Panc1 (cell line): ENCODE results near the gene SBK1. TPM values are rescaled to one million over a fixed set of nuclear protein-coding genes. Genes with fewer than 3 reads are reported as not detected.

Source experiments
- ATAC-seq: fragments of 200-7000 bp; cut with Tn5 transposase; 2 replicates; pipeline ENCODE4 v1.9.1; 2020; ENCODE audit warnings: mild to moderate bottlenecking, moderate library complexity
- BruUV-seq: library from RNA; stranded (reverse); fragments of 400-500 nt; replicated peaks from 2 replicates; lab custom pipeline; 2021; lab: Mats Ljungman, UMichigan
- CTCF ChIA-PET: fragments of 300-600 bp; sonication (Branson Sonifier 250); formaldehyde crosslinking; loops from one replicate; lab custom pipeline; 2022; ENCODE audit warnings: antibody characterized with exemption; lab: Charles Lee
- POLR2A ChIA-PET: fragments of 300-600 bp; sonication (Branson Sonifier 250); formaldehyde crosslinking; loops from one replicate; lab custom pipeline; 2022; ENCODE audit warnings: antibody characterized with exemption; lab: Charles Lee
- DNase-seq: peaks from one replicate; pipeline ENCODE4 v3.0.0-alpha.2; 2010; ENCODE audit warnings: low read depth, low spot score
- H3K27ac ChIP-seq: 2 replicates; pipeline ENCODE4 v1.5.1; 2011; ENCODE audit warnings: mild to moderate bottlenecking, low read length, inconsistent platforms
- H3K27me3 ChIP-seq: fragments of 200-500 bp; sonication (Bioruptor generic); 2 replicates; pipeline ENCODE4 v1.6.0; 2014; ENCODE audit warnings: low read length, inconsistent platforms; ENCODE audit not compliant: control insufficient read depth, insufficient read depth
- H3K36me3 ChIP-seq: fragments of 200-500 bp; sonication (Bioruptor generic); 2 replicates; pipeline ENCODE4 v1.5.1; 2014; ENCODE audit warnings: inconsistent platforms, mild to moderate bottlenecking, low read length, moderate library complexity; ENCODE audit not compliant: control insufficient read depth, insufficient read depth
- H3K4me1 ChIP-seq: 2 replicates; pipeline ENCODE4 v1.5.1; 2011; ENCODE audit warnings: inconsistent platforms, mild to moderate bottlenecking, low read length, moderate library complexity; ENCODE audit not compliant: control insufficient read depth, insufficient read depth
- H3K4me3 ChIP-seq, 2 experiments: 2 replicates each; pipeline ENCODE4 v1.5.1; 2011 to 2012; ENCODE audit warnings: low read depth in 2 of 2, low read length in 2 of 2, mild to moderate bottlenecking in 2 of 2, inconsistent platforms in 1 of 2, moderate library complexity in 1 of 2
- H3K9me3 ChIP-seq: fragments of 200-500 bp; sonication (Bioruptor generic); 2 replicates; pipeline ENCODE4 v1.5.1; 2014; ENCODE audit warnings: low read depth, mild to moderate bottlenecking, inconsistent platforms, low read length, moderate library complexity; ENCODE audit not compliant: control insufficient read depth, insufficient read depth
- POLR2AphosphoS5 ChIP-seq: IDR thresholded peaks from 2 replicates; pipeline ENCODE4 v1.6.1; 2012; ENCODE audit warnings: mild to moderate bottlenecking, low read depth, low read length, moderate library complexity
- SIN3A ChIP-seq: IDR thresholded peaks from 2 replicates; pipeline ENCODE4 v1.6.1; 2012; ENCODE audit warnings: low read depth, mild to moderate bottlenecking, low read length, moderate library complexity, borderline replicate concordance; ENCODE audit not compliant: insufficient read depth
- TCF7L2 ChIP-seq: IDR thresholded peaks from 2 replicates; pipeline ENCODE4 v1.6.1; 2011; ENCODE audit warnings: mild to moderate bottlenecking, low read depth, low read length, inconsistent platforms
- in situ Hi-C: cut with HindIII; loops from 2 replicates; pipeline ENCODE4 v1.10.0; 2016; ENCODE audit warnings: low sequenced_read_pairs, low pct_unique_long_range_greater_than_20kb
- intact Hi-C: fragments of 100-400 bp; cut with micrococcal nuclease; formaldehyde crosslinking; loops from one replicate; pipeline ENCODE4 v1.10.0; 2022; ENCODE audit not compliant: unreplicated experiment
- total RNA-seq: library from RNA; stranded (reverse); gene quantifications from one replicate; pipeline ENCODE4 v1.2.1, GENCODE V29; 2021; ENCODE audit not compliant: unreplicated experiment
- TF ChIP-seq, protein P1 (sequence below), 2 experiments: IDR thresholded peaks; 2 replicates each; pipeline ENCODE4 v1.6.1; 2011 to 2012; ENCODE audit warnings: low read depth in 2 of 2, control low read depth in 1 of 2, low read length in 1 of 2, mild to moderate bottlenecking in 1 of 2, moderate library complexity in 1 of 2; ENCODE audit not compliant: insufficient read depth in 1 of 2
- TF ChIP-seq, protein P2 (sequence below): fragments of 450-650 bp; IDR thresholded peaks from 2 replicates; pipeline ENCODE4 v1.5.1; 2017; ENCODE audit warnings: mild to moderate bottlenecking

SBK1 gene
- total RNA-seq, 1 experiment from 2014 or later, result 2.4 TPM

DNA sequence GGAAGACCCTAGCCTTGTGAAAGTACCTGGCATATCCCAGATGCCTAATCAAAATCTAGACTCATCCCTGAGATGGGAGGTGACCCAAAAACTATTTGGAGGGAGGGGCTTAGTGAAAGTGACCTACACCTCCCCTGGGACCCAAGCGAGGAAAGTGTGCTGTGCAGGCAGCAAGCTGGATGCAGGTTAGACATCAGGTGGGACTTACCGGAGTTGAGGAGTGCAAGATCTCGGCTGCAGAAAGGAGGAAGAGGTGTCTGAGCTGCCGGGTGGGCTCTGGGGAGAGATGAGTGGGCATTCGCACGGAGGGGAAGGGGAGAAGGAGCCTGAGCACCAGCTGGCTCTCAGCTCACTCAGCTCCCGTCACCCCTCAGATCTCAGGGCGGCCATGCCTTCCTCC lies 10.3 kb upstream of the SBK1 start:
- Histone ChIP-seq H3K9me3 (no peaks in the 10 kb centered on the region), H3K4me3 (no peak overlapping the region), H3K36me3 (no peaks in the 10 kb centered on the region), H3K27ac (no peak overlapping the region), H3K27me3 (no peaks in the 10 kb centered on the region), H3K4me1 (0 out of 2 replicates have a peak, but pooled peaks cover 3% of the 10 kb centered on the region)
- POLR2A ChIA-PET, result no interaction called here
- in situ Hi-C loops (no loop called here), intact Hi-C loops (no loop called here)
- no peak for ATAC-seq
- BruUV-seq, result no TSS peak
- CTCF ChIA-PET, result no interaction called here
- DNase-seq, result no peak
- TF ChIP-seq, protein P1, sequence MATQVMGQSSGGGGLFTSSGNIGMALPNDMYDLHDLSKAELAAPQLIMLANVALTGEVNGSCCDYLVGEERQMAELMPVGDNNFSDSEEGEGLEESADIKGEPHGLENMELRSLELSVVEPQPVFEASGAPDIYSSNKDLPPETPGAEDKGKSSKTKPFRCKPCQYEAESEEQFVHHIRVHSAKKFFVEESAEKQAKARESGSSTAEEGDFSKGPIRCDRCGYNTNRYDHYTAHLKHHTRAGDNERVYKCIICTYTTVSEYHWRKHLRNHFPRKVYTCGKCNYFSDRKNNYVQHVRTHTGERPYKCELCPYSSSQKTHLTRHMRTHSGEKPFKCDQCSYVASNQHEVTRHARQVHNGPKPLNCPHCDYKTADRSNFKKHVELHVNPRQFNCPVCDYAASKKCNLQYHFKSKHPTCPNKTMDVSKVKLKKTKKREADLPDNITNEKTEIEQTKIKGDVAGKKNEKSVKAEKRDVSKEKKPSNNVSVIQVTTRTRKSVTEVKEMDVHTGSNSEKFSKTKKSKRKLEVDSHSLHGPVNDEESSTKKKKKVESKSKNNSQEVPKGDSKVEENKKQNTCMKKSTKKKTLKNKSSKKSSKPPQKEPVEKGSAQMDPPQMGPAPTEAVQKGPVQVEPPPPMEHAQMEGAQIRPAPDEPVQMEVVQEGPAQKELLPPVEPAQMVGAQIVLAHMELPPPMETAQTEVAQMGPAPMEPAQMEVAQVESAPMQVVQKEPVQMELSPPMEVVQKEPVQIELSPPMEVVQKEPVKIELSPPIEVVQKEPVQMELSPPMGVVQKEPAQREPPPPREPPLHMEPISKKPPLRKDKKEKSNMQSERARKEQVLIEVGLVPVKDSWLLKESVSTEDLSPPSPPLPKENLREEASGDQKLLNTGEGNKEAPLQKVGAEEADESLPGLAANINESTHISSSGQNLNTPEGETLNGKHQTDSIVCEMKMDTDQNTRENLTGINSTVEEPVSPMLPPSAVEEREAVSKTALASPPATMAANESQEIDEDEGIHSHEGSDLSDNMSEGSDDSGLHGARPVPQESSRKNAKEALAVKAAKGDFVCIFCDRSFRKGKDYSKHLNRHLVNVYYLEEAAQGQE (IDR thresholded peaks at IDR 0.05; ENCODE audit: insufficient read depth in 1 of 2, low read depth in 2 of 2, low read length in 1 of 2), result no peak
- no peak for TF ChIP-seq SIN3A
- no peak for TF ChIP-seq TCF7L2
- TF ChIP-seq POLR2AphosphoS5, result no peak
- TF ChIP-seq, protein P2, sequence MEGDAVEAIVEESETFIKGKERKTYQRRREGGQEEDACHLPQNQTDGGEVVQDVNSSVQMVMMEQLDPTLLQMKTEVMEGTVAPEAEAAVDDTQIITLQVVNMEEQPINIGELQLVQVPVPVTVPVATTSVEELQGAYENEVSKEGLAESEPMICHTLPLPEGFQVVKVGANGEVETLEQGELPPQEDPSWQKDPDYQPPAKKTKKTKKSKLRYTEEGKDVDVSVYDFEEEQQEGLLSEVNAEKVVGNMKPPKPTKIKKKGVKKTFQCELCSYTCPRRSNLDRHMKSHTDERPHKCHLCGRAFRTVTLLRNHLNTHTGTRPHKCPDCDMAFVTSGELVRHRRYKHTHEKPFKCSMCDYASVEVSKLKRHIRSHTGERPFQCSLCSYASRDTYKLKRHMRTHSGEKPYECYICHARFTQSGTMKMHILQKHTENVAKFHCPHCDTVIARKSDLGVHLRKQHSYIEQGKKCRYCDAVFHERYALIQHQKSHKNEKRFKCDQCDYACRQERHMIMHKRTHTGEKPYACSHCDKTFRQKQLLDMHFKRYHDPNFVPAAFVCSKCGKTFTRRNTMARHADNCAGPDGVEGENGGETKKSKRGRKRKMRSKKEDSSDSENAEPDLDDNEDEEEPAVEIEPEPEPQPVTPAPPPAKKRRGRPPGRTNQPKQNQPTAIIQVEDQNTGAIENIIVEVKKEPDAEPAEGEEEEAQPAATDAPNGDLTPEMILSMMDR, result no peak

DNA sequence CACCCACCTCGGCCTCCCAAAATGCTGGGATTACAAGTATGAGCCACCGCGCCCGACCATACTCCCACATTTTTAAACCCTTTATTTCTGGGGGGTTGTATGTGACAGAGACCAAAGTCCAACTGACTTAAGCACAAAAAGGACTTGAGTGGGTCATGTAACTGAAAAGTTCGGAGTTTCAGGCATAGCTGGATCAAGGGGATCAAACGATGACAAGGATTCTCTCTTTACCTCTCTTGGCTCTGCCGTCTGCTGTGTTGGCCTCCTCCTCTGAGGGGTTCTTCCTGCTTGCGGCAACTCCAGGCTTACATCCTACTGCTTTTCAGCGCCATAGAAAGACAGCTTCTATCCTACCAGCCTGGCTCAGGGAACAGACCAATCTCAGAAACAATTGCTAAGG lies 9.2 kb upstream of the SBK1 start:
- no peak for DNase-seq
- ATAC-seq, result no peak; the same call in 1 of the 2 replicates
- Histone ChIP-seq H3K27me3 (no peaks in the 10 kb centered on the region), H3K9me3 (no peaks in the 10 kb centered on the region), H3K4me3 (no peak overlapping the region), H3K27ac (no peak overlapping the region), H3K36me3 (no peaks in the 10 kb centered on the region), H3K4me1 (no peaks in the 10 kb centered on the region)
- POLR2A ChIA-PET, result no interaction called here
- TF ChIP-seq, protein P1 (IDR thresholded peaks at IDR 0.05; ENCODE audit: insufficient read depth in 1 of 2, low read depth in 2 of 2, low read length in 1 of 2), result no peak
- TF ChIP-seq, protein P2, result no peak
- no peak for TF ChIP-seq TCF7L2
- TF ChIP-seq SIN3A, result no peak
- TF ChIP-seq POLR2AphosphoS5, result no peak
- no TSS peak for BruUV-seq
- in situ Hi-C loops, result no loop called here
- CTCF ChIA-PET, result interaction anchor here (0.5 kb wide), 1 partner anchor 12 kb away, joined by 7 read pairs; no protein-coding TSS in a partner anchor
- intact Hi-C loops, result no loop called here
